Measurements from ENCODE around the gene LSMEM2. TPM values are rescaled to one million over a fixed set of nuclear protein-coding genes. Genes with fewer than 3 reads are reported as not detected.
"Not testable (repeated sequence)": the region's sequence is repeated elsewhere in the genome, so short reads cannot be mapped to it uniquely, and the experiment has no call there.

The LSMEM2 gene
- polyA plus RNA-seq, 4 donors: 0.25 to 0.82 (median 0.53) TPM

DNA sequence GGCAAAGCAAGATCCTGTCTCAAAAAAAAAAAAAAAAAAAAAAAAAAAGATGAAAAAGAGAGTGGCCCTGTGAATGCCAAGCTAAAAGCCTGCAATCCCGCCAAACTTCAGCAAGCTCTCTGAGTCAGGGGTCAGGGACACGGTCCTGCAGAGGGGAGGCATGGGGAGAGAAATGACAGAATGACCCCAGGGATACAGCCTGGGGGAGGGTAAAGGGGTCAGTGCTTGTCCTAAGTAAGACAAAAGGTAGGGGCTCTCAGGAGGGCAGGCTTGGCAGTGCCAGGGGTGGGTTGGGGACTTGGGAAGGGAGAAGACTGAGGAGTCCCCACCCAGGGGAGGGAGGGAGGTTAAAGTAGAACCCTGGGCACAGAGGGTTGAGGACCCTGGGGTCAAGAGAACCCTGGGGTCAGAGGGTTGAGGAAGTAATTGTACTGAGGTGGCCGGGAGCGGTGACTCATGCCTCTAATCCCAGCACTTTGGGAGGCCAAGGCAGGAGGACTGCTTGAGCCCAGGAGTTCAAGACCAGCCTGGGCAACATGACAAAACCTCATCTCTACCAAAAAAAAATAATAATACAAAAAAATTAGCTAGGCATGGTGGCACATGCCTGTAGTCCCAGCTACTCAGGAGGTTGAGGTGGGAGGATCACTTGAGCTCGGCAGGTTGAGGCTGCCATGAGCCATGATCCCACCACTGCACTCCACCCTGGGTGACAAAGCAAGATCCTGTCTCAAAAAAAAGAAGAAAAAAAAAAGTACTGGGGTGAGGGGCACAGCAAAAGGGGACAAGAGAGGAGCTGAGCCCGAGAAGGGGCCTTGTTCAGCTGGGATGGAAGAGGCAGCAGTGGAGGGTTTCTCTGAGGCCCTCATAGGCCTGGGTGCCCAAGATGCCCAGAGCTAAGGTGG lies 15.2 kb upstream of the LSMEM2 start:
- DNase-seq (ENCODE audit: low read depth in 4 of 4, low spot score in 2 of 4): no peak

DNA sequence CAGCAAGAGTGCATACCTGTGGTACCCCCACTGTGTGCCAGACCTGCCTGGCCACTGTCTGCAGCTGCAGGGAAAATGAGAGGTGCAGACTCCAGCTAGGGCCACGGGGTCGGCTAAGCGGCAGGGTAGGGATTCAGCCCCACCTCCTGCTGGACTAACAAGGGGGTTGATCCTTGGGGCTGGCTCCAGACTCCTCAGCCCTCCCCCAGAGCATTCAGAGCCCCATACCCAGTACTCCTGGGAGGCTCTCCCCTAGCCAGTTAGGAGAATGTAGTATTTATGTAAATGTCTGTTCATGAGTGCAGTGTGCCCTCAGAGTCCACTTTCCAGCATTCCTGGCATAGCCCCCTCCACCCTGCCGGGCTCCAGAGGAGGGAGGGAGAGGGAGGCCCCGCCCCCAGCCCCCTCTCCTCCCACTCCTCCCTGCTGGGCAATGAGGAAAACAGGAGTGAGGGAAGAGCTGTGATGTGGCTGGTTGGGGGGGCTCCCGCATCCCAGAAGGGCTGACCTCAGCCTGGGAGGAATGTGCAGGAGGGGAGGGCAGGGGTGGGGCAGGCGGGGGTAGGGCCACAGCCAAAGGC lies 14.4 kb upstream of the LSMEM2 start:
- peak; percentile 79 to 92 (median 85) for DNase-seq (ENCODE audit: low read depth in 4 of 4, low spot score in 2 of 4)

DNA sequence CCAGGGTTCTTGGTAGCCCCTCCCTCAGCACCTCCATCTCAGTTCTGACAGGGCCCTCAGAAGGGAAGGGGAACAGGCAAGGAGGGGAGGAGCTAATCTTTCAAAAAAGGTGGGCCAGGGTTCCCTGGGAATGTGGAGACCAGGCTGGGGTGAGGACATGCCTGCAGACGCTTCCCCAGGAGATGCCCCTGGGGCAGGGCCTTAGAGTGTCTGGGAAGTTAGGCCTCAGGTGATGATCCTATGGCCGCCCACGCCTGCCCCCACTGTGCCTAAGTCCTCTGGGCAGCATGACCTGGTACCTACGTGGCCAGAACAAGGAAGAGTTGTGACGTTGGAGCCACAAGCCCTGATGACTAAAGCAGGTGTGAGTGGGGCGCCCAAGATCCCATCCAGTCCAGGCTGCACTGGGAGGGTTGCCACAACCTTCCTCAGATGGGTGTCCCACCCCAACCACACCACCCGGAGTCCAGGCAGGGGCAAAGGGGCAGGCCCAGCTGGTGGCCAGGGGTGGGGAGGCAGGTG lies 13.9 kb upstream of the LSMEM2 start:
- DNase-seq (ENCODE audit: low read depth in 4 of 4, low spot score in 2 of 4): no peak

DNA sequence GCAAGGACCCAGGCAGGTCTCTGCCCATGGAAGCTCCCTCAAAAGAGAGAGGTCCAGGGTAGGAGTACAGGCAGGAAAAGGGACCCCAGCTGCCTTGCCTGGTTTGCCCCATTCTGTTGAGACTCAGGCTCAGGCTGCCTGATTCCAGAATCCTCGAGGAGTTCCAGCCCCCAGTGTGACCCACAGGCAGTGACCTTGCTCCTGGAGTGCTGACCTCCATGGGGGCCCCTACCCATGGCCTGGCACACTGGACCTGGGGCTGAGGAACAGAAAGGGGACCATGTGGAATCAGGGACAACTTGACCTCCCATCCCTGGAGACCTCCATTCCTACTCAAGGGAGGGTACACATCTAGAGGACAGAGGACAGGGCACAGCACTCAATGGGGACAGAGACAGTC lies 13.3 kb upstream of the LSMEM2 start:
- no peak for DNase-seq (ENCODE audit: low read depth in 4 of 4, low spot score in 2 of 4)

DNA sequence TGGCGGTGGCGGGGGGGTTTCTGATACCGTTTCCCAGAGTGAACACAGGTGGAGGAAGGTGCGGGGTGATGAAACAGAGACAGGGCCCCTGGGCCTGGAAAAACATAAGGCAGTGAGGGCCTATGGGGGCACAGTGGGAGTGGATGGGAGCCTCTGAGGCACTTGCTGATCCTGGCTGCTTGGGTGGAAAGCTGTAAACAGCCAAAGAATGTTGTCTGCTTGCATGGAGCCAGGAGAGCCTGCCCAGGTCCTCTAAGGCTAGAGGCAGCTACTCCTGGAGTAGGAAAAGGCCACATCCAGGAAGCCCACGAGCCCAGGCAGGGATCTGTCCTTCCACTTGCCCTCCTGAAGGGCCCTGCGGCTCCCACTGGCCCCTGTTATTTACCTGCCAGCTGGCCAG lies 12.9 kb upstream of the LSMEM2 start:
- no peak for DNase-seq (ENCODE audit: low read depth in 4 of 4, low spot score in 2 of 4)

DNA sequence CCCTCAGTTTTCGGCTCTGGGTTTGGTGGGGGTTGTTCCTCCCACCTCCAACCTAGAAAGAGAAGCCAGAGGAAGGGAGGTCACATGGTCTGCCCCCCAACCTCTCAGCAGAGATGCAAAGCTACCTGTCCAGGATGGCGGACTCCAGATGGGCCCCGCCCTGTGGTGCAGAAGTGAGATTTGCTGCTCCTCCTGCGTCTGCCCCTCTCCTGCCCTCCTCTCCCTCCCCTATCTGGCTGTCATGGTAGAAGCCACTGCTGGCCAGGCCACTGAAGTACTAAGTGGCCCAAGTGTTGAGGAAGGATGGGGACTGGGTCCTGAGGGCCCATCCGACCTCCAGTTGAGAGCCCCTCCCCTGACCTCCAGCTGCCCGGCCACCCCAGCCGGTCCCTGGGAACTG lies 12.1 kb upstream of the LSMEM2 start:
- no peak for DNase-seq (ENCODE audit: low read depth in 4 of 4, low spot score in 2 of 4)

DNA sequence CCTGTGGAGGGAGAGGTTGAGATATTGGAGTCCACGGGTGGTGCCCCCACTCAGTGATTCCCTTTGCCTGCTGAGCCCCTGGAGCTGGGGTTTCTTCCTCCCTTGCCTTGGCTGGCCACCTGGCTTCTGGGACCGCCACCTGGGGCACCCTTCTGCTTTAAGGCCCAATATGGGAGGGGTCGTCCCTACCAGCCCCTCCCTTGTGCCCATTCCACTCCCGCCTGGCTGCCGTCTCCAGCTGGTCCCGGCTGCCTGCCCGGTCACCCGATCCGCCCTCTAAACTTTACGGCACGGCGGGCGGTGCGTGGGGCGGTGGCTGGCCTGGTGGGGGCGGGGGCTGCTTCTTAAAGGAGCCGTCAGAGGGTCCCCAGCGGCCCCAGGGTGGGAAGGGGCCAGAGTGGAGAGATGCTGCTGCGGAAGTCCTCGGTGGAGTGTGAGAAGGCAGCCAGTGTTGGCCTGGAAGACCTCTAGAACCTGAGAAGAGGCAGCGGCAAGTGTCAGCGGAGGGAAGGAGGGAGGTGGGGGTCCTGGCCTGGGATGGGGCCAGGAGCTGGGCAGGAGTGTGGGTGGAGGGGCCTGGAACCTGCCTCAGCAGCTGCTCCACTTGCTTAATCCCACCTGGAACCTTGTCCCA lies 11.5 kb upstream of the LSMEM2 start:
- no peak for DNase-seq (ENCODE audit: low read depth in 4 of 4, low spot score in 2 of 4)

DNA sequence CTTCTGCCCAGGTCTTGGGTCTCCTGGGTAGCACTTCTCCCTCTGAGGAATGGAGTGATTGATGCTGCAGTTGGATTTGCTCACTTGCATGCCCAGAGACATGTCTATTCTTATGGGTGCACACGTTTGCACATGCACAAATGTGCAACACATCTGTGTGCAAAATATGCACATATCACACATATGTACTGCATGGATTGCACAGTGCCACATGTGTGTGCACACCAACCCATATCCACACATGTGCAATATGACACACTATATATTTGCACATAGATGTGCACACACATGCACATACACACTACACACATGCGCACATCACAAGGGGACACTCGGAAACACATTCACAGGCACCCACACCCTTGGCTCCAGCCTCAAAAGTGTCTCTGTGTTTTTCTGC lies 10.6 kb upstream of the LSMEM2 start:
- DNase-seq (ENCODE audit: low read depth in 4 of 4, low spot score in 2 of 4): no peak

DNA sequence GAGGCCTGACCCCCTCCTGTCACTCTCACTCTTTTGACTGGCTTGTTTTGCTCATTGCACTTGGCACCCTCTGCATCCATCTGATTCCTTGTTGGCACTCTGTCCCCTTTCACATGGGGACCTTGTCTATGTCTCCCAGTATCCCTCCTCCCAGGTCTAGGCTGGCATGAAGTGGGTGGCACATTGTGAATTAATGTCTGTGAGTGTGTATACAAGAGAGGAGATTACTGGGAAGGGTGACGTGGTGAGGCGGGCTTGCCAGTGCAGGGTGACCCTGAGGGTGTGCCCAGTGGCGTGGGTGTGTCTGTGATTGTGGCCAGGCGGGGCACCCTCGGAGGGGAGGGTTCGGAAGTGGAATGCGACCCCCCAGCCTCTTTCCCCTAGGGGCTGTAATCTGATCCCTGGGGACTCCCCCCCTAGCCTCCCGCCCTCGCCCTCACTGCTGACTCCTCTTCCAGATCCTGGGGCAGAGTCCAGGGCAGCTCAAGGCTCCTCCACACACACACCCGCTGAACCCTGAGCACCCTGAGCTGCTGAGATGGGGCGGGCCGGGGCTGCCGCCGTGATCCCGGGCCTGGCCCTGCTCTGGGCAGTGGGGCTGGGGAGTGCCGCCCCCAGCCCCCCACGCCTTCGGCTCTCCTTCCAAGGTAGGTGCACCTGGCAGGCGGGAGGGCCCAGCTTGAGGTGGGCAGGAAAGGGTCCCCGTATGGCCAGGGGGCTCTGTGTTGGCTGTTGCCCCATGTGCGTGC lies 10.0 kb upstream of the LSMEM2 start, which contains the start of gene SEMA3B:
Gene SEMA3B, plus strand, starts transcription at position 445 of the 749 bp plus-strand sequence. Its CDS starts 94 bp downstream, at position 539.
- DNase-seq (ENCODE audit: low read depth in 4 of 4, low spot score in 2 of 4): no peak

DNA sequence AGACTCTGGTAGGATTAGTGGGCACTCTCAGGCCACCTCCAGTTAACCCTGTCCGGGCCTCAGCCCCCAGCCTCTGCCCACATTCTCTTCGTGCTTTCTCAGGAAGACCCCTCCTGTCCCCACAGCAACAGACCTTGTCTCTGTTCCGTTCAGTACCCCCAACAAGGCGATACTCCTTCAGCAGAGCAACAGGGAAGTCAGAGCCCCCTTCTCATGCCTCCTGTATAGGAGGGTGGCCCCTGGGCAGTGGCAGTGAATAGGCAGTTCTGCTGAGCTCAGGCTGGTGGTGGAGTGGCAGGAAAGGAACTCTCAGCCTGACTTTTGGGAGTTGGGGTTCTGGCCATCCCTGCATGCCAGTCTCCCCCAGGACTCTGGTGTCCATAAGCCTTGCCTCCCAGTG lies 9.4 kb upstream of the LSMEM2 start:
- no peak for DNase-seq (ENCODE audit: low read depth in 4 of 4, low spot score in 2 of 4)

DNA sequence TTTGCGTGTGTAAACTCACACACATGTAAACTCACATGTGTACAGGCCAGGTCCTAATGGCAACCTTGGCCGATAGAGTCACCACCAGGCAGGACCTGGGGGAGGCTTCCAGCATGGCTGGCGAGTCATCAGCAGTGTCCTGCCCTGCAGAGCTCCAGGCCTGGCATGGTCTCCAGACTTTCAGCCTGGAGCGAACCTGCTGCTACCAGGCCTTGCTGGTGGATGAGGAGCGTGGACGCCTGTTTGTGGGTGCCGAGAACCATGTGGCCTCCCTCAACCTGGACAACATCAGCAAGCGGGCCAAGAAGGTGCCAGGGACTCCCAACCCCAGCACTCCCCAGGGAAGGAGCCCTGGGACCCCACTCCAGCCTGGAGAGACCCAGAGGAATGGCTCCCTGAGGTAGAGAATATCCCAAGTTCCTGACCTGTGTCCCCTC lies 8.9 kb upstream of the LSMEM2 start:
- no peak for DNase-seq (ENCODE audit: low read depth in 4 of 4, low spot score in 2 of 4)

DNA sequence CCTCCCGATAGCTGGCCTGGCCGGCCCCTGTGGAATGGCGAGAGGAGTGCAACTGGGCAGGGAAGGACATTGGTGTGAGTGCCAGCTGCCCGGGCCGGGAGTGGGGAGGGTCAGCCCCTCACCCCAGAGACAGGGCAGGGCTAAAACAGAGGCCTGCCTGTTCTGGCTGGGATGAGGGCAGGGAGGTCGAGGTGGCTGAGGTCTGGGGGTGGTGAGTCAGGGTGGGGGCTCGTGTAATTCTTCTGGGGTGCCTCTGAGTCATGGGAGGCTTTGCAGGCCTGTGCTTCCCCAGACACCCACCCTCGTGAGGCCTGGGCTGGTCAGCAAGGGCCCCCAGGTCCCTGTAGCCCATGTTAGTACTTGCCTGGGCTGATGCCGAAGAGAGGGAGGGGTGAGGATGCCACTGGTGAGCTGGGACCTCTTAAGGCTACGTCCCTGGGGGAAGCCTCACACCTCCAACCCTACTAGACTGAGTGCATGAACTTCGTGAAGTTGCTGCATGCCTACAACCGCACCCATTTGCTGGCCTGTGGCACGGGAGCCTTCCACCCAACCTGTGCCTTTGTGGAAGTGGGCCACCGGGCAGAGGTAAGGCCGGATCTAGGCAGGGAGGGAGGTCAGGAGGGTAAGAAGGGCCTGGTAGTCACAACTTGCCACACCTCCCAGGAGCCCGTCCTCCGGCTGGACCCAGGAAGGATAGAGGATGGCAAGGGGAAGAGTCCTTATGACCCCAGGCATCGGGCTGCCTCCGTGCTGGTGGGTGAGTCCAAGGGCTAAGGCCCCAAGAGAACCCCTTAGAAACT lies 8.3 kb upstream of the LSMEM2 start:
- DNase-seq (ENCODE audit: low read depth in 4 of 4, low spot score in 2 of 4): no peak

DNA sequence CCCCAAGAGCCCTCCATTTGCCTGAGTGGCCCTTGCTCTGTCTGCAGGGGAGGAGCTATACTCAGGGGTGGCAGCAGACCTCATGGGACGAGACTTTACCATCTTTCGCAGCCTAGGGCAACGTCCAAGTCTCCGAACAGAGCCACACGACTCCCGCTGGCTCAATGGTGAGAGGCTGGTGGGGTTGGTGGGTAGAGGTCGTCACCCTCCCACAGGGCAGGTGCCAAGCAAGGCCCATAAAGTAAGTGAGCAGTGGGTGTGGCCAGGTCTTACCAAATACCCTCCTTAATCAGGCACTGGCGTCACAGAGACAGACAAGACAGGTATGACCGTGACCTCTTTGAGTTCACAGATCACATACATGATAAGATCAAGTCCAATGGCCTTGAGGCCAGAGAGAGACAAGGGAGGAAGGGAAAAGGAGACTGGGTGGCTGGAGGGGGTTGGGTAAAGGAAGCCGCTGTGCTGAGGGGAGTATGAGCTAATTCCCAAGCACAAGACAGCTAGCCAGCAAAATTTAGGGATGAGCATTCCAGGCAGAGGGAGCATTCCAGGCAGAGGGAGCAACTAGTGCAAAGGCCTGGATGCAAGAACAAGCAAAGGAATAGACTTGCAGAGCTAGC lies 7.5 kb upstream of the LSMEM2 start:
- DNase-seq (ENCODE audit: low read depth in 4 of 4, low spot score in 2 of 4): no peak

DNA sequence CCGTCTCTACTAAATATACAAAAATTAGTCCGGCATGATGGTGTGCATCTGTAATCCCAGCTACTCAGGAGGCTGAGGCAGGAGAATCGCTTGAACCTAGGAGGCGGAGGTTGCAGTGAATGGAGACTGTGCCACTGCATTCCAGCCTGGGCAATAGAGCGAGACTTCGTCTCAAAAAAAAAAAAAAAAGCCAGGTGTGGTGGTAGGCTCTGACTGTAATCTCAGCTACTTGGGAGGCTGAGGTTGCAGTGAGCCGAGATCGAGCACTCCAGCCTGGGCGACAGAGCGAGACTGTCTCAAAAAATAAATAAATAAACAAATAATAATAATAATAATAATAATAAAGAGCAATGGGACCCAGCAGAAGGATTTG lies 6.4 kb upstream of the LSMEM2 start:
- not testable (repeated sequence) for DNase-seq (ENCODE audit: low read depth in 4 of 4, low spot score in 2 of 4)

DNA sequence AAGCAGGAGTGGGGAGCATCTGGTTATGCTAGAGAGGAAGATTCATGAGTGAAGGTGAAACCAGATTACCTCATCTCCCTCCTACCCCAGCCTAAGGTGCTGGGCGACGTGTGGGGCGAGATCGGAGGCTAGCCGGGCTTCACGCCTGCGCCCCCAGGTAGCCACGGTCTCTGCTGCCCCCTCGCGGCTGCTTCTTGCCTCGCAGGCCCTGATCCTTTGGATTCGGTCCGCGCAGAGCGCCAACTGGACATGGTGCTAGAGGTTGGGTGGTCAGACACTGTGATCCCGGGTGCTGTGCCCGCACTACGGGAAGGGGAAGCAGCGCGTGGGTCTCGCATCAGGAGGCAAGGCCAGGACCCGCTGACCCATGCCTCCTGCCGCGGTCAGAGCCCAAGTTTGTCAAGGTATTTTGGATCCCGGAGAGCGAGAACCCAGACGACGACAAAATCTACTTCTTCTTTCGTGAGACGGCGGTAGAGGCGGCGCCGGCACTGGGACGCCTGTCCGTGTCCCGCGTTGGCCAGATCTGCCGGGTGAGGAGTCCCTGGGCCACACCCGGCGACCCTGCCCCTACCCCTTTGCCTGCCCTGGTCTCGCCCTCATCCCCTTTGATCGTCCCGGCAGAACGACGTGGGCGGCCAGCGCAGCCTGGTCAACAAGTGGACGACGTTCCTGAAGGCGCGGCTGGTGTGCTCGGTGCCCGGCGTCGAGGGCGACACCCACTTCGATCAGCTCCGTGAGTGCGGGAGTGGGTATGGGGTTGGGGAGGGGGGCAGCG lies 5.8 kb upstream of the LSMEM2 start:
- DNase-seq (ENCODE audit: low read depth in 4 of 4, low spot score in 2 of 4): peak; percentile 68 to 81 (median 78)

DNA sequence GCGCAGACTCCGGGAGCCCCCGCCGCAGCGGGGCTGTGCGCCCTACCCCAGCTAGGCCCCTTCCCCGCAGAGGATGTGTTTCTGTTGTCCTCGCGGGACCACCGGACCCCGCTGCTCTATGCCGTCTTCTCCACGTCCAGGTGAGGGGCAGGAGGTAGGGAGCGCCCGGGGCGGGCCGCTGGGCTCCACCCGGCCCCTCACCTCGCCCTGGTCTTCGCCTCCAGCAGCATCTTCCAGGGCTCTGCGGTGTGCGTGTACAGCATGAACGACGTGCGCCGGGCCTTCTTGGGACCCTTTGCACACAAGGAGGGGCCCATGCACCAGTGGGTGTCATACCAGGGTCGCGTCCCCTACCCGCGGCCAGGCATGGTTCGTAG lies 5.2 kb upstream of the LSMEM2 start:
- DNase-seq (ENCODE audit: low read depth in 4 of 4, low spot score in 2 of 4): no peak

DNA sequence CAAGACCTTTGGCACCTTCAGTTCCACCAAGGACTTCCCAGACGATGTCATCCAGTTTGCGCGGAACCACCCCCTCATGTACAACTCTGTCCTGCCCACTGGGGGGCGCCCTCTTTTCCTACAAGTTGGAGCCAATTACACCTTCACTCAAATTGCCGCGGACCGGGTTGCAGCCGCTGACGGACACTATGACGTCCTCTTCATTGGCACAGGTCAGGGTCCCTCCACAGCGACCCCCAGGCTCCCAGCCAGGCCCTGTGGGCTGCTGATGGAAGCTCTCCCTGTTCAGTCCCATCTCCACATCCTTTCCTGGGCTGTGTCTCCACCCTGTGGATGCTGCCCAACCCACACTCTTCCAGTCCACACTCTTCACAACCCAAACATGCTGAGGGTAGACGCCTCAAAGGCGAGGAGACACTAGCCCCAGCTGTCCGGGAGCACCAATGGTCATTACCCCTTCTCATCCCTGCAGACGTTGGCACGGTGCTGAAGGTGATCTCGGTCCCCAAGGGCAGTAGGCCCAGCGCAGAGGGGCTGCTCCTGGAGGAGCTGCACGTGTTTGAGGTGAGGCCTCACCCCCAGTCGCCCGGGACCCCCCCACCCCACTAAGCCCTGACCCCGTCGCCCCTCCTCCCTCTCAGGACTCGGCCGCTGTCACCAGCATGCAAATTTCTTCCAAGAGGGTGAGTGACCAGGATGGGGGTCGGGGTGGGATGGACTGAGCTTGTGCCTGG lies 4.3 kb upstream of the LSMEM2 start:
- DNase-seq (ENCODE audit: low read depth in 4 of 4, low spot score in 2 of 4): no peak

Data from left renal cortex interstitium (tissue), 4 donors.